ENCODE results near the gene IGSF5. TPM values are rescaled to one million over a fixed set of nuclear protein-coding genes. Genes with fewer than 3 reads are reported as not detected.

IGSF5 gene
- total RNA-seq, 2 donors from 2014 or later = 4.6 to 6.3 TPM

Other genes starting within 250 kb of the IGSF5 start
- under 1 TPM; 0.05 to 0.06 TPM for gene B3GALT5, start 132.2 kb upstream of the IGSF5 start, total RNA-seq
- 1 to 10 TPM; 6.4 to 6.8 TPM for gene PCP4, start 122.3 kb downstream of the IGSF5 start, total RNA-seq

Data from left cardiac atrium (tissue), 2 donors.